ENCODE results near the gene UROC1.

The UROC1 gene

DNA sequence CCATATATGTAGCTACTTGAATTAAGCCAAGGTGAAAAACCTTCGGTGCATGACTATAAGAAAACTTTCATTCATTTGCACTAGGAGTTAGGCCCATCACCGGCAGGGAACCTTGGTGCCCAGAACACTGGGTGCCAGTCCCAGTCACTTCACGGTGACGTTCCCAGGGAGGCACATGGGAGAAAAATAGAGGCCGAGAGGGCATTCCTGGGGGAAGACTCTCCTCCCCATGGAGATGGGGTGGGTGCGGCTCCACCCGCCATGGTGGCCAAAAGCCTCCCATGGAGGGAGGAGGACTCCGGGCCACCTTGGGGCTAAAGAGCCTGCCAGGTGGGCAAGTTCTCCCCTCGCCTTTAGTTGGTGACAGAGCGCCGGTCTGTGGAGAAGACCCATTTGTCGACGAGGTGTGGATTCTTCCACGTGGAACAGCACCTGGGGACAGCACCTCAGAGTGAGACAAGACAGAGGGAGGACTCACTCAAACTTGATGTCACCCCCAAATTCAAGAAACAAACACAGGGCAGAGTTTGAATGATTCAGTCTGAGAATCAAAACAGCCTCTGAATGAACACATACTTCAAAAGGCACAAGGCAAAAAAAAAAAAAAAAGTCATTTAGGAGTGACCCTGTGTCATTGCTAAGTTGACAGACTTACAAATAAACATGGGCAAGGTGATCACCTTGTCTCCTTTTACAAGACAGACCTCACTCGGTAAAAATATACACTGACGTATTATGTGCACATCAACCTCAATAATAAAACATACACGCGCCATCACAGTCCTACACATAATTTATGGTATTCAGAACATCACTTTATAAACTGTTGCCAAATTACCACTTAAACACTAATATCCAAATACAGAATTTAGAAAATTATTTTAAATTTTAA, 80.5 kb downstream of the UROC1 start:
- no peak for FAIRE-seq
- DNase-seq (ENCODE audit: insufficient read length, low spot score) = no peak
- TF ChIP-seq PAX5 (IDR thresholded peaks at IDR 0.05; ENCODE audit: insufficient read depth, low read length, severe bottlenecking) = no peak
- no peak for TF ChIP-seq SPI1 (IDR thresholded peaks at IDR 0.05; ENCODE audit: low read depth, low read length)
- no peak for TF ChIP-seq POLR2AphosphoS5 (IDR thresholded peaks at IDR 0.05; ENCODE audit: low read depth, low read length)
- TF ChIP-seq POU2F2 (IDR thresholded peaks at IDR 0.05; ENCODE audit: low read depth, low read length) = no peak
- TF ChIP-seq POLR2A (IDR thresholded peaks at IDR 0.05; ENCODE audit: low read depth, low read length) = no peak

DNA sequence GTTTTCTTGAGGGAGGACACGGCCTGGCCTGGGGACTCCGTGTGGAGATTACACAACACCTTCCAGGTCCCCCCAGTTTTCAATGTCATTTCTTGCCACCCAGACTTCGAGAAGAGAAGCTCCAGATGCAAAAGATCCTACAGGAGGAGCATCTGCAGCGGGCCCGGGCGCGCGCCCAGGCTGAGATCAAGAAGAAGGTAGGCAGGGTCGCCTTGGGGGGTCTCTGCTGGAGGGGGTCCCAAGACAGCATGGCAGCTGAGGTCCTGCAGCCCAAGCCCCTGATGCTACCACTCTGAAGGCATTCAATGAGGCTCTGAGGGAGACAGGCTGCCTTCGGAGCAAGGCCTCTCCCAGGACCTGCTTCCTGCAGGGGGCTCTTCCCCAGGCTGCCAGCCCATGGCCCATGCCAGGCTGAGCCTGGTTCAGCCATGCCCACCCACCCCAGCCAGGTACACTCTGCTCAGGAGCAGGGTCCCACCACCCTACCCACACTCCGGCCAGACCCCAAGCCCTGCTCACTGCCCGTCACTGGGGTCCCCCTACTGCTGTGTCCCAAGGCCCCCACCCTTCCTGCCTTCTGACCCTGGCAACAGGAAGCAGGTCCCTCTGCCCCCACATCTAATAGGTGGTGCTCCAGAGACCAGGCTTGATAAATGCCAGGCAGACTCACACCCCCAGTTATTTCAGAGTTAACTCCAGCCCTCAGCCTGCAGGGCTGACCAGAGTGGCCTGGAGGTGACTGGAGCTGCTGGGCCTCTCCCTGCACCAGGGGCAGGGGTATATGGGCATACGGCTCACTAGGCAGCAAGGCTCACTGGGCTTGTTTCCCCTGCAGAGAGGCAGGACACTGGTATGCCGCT, 81.9 kb downstream of the UROC1 start:
- no peak for DNase-seq (ENCODE audit: insufficient read length, low spot score)
- FAIRE-seq = no peak
- TF ChIP-seq PAX5 (IDR thresholded peaks at IDR 0.05; ENCODE audit: insufficient read depth, low read length, severe bottlenecking) (no peak), POLR2AphosphoS5 (IDR thresholded peaks at IDR 0.05; ENCODE audit: low read depth, low read length) (no peak), TAF1 (IDR thresholded peaks at IDR 0.05; ENCODE audit: low read depth, low read length) (no peak), POU2F2 (IDR thresholded peaks at IDR 0.05; ENCODE audit: low read depth, low read length) (no peak), SPI1 (IDR thresholded peaks at IDR 0.05; ENCODE audit: low read depth, low read length) (no peak), POLR2A (IDR thresholded peaks at IDR 0.05; ENCODE audit: low read depth, low read length) (no peak)

DNA sequence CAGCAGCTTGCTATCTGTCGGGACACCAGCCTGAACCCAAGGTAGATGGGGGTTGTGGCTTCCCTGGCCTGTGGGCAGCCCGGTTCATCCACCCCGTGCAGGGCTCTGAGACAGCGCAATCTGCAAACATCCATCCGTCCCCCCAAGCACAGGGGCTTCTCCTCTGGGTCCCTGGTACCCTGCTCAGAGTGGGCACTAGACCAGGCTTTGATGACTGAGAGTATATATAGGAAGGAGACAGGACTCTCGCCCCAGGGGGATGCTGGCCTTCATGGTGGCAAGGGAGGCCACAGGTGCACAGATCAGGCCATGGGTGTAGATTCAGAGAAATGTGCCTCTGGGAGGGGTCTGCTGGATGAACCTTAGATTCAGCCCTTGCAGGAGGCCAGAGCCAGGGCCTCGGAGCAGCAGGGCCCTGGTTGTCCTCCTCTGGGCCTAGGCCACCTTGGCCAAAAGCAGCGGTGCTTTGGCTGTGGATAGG, 82.6 kb downstream of the UROC1 start:
- FAIRE-seq (no peak), DNase-seq (ENCODE audit: insufficient read length, low spot score) (no peak)
- no peak for TF ChIP-seq POLR2A (IDR thresholded peaks at IDR 0.05; ENCODE audit: low read depth, low read length)
- TF ChIP-seq POU2F2 (IDR thresholded peaks at IDR 0.05; ENCODE audit: low read depth, low read length) = no peak
- no peak for TF ChIP-seq POLR2AphosphoS5 (IDR thresholded peaks at IDR 0.05; ENCODE audit: low read depth, low read length)
- TF ChIP-seq SPI1 (IDR thresholded peaks at IDR 0.05; ENCODE audit: low read depth, low read length) = no peak
- no peak for TF ChIP-seq TAF1 (IDR thresholded peaks at IDR 0.05; ENCODE audit: low read depth, low read length)
- no peak for TF ChIP-seq PAX5 (IDR thresholded peaks at IDR 0.05; ENCODE audit: insufficient read depth, low read length, severe bottlenecking)

DNA sequence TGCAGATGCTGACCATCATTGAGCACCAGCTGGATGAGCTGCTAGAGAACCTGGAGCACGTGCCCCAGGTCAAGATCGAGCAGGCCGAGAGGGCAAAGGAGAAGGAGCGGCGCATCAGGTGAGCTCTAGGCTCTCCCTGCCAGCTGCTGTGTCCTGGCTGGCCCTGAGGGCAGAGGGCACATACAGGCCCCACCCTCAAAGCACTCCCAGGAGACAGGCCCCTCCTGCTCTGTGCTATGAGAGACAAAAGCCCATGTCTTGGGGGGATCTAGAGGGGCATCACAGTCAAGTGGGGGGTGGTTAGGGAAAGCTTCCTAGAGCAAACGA, 83.3 kb downstream of the UROC1 start:
- no peak for TF ChIP-seq TAF1 (IDR thresholded peaks at IDR 0.05; ENCODE audit: low read depth, low read length)
- TF ChIP-seq POU2F2 (IDR thresholded peaks at IDR 0.05; ENCODE audit: low read depth, low read length) = no peak
- no peak for TF ChIP-seq POLR2A (IDR thresholded peaks at IDR 0.05; ENCODE audit: low read depth, low read length)
- no peak for TF ChIP-seq PAX5 (IDR thresholded peaks at IDR 0.05; ENCODE audit: insufficient read depth, low read length, severe bottlenecking)
- TF ChIP-seq POLR2AphosphoS5 (IDR thresholded peaks at IDR 0.05; ENCODE audit: low read depth, low read length) = no peak
- TF ChIP-seq SPI1 (IDR thresholded peaks at IDR 0.05; ENCODE audit: low read depth, low read length) = no peak
- FAIRE-seq (no peak), DNase-seq (ENCODE audit: insufficient read length, low spot score) (no peak)

DNA sequence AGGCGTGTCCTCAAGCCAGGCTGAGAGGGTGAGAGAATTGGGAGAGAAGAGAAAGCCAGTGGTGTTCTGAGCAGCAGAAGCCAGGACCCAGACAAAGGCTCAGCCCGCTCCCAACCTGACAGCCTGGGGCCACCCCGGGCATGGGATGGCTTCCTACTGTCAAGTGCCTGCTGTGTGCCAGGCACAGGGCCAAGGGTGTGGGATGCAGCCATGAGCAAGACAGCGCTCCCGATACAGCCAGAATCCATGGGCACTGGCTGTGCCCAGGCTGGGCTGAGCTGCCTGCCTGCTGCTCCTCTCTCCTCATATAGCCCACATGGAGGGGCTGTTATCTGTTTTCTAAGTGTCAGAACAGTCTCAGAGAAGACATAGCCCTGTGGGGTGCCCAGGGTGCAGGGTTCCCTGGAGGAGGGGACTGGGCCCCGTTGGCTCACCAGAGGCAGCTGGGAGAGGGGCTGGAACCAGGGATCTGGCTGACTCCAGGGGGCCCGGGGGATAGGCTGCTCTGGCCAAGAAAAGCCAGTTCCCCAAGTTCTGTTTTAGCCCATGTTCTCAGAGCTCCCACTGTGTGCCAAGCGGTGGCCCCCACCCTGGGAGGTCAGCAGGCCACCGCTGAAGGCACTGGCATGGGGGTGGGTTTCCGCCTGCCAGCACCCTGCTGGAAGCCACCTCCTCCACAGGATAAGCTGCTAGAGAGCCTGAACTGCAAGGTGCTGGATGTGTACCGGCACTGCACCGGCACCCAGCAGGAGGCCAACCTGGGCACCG, 83.9 kb downstream of the UROC1 start:
- DNase-seq (ENCODE audit: insufficient read length, low spot score) (no peak), FAIRE-seq (no peak)
- TF ChIP-seq POLR2AphosphoS5 (IDR thresholded peaks at IDR 0.05; ENCODE audit: low read depth, low read length) (no peak), POU2F2 (IDR thresholded peaks at IDR 0.05; ENCODE audit: low read depth, low read length) (no peak), SPI1 (IDR thresholded peaks at IDR 0.05; ENCODE audit: low read depth, low read length) (no peak), POLR2A (IDR thresholded peaks at IDR 0.05; ENCODE audit: low read depth, low read length) (no peak), PAX5 (IDR thresholded peaks at IDR 0.05; ENCODE audit: insufficient read depth, low read length, severe bottlenecking) (no peak), TAF1 (IDR thresholded peaks at IDR 0.05; ENCODE audit: low read depth, low read length) (no peak)

DNA sequence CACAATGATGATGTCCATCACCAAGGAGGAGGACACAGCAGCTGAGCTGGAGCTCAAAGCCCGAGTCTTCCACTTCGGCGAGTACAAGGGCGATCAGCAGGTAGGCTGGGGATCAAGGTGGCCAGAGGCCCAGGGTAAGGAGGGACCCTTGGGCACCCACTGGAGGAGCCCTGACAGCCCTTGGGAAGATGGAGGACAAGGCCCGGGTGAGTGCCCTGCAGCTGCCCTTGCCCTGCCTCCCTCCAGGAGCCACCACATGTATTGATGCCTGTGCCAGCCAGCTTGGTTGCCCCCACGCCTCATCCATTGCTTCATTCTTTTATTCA, 84.5 kb downstream of the UROC1 start:
- DNase-seq (ENCODE audit: insufficient read length, low spot score) (no peak), FAIRE-seq (no peak)
- TF ChIP-seq TAF1 (IDR thresholded peaks at IDR 0.05; ENCODE audit: low read depth, low read length) (no peak), PAX5 (IDR thresholded peaks at IDR 0.05; ENCODE audit: insufficient read depth, low read length, severe bottlenecking) (no peak), POLR2AphosphoS5 (IDR thresholded peaks at IDR 0.05; ENCODE audit: low read depth, low read length) (no peak), POU2F2 (IDR thresholded peaks at IDR 0.05; ENCODE audit: low read depth, low read length) (no peak)

DNA sequence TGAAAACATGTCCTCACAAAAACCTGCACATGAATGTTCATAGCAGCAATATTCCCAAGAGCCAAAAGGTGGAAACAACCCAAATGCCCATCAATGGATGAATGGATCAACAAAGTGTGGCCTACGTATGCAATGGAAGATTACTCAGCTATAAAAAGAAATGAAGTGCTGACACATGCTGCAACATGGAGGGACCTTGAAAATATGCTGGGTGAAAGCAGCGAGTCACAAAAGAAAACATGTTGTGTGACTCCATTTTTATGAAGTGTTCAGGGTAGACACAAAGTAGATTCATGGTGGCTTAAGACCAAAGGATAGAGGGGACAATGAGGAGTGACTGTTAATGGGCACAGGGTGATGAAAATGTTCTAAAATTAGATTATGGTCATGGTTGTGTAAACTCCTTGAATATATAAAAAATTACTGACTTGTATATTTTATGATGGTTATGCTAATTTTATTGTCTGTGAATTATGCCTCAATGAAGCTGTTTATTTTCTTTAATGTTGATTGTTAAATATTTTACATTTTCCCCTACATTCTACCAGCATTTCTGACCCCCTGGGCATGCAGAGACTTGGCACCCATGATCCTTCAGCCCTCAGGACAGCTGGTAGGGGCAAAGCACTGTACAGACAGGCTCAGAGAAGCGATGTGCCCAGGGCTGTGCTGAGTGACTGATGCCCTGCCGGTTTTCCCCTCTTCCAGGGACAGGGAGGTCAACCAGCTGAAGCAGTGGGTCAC, 85.0 kb downstream of the UROC1 start:
- FAIRE-seq (no peak), DNase-seq (ENCODE audit: insufficient read length, low spot score) (no peak)
- TF ChIP-seq SPI1 (IDR thresholded peaks at IDR 0.05; ENCODE audit: low read depth, low read length) = no peak
- TF ChIP-seq PAX5 (IDR thresholded peaks at IDR 0.05; ENCODE audit: insufficient read depth, low read length, severe bottlenecking) = no peak
- no peak for TF ChIP-seq TAF1 (IDR thresholded peaks at IDR 0.05; ENCODE audit: low read depth, low read length)
- TF ChIP-seq POU2F2 (IDR thresholded peaks at IDR 0.05; ENCODE audit: low read depth, low read length) = no peak
- TF ChIP-seq POLR2AphosphoS5 (IDR thresholded peaks at IDR 0.05; ENCODE audit: low read depth, low read length) = no peak
- no peak for TF ChIP-seq POLR2A (IDR thresholded peaks at IDR 0.05; ENCODE audit: low read depth, low read length)

Data from GM12891 (cell line).